ENCODE measurements around the gene G3BP1. TPM values are rescaled to one million over a fixed set of nuclear protein-coding genes. Genes with fewer than 3 reads are reported as not detected.

Gene G3BP1
- total and polyA plus RNA-seq, 2 of the 13 experiments (the other 11 are each of a cell fraction or from before 2014, with no cell fraction given), result 36.7 to 320 TPM

Other genes with a start within 250 kb of the G3BP1 start
- gene FAT2, start 180.6 kb upstream of the G3BP1 start, total RNA-seq (2016; rRNA removed; fragmentation: Illumina TruSeq; extraction: Trizol), result not detected in 2 replicates
- under 0.01 TPM in 1 of 2 replicates, not detected in the other for gene FAT2, start 180.6 kb upstream of the G3BP1 start, polyA plus RNA-seq (2011; rRNA removed)
- gene SPARC, start 85.0 kb upstream of the G3BP1 start, total RNA-seq (2016; rRNA removed; fragmentation: Illumina TruSeq; extraction: Trizol), result 75.5 and 192 TPM in 2 replicates
- 65.0 and 76.7 TPM in 2 replicates for gene SPARC, start 85.0 kb upstream of the G3BP1 start, polyA plus RNA-seq (2011; rRNA removed)
- gene ATOX1, start 13.3 kb upstream of the G3BP1 start, total RNA-seq (2016; rRNA removed; fragmentation: Illumina TruSeq; extraction: Trizol), result 124 and 146 TPM in 2 replicates
- 62.4 and 62.5 TPM in 2 replicates for gene ATOX1, start 13.3 kb upstream of the G3BP1 start, polyA plus RNA-seq (2011; rRNA removed)
- not detected in 2 replicates for gene GLRA1, start 152.9 kb downstream of the G3BP1 start, total RNA-seq (2016; rRNA removed; fragmentation: Illumina TruSeq; extraction: Trizol)
- gene GLRA1, start 152.9 kb downstream of the G3BP1 start, polyA plus RNA-seq (2011; rRNA removed), result not detected in 2 replicates

All from HepG2 (cell line).